GM21619 (cell line): ENCODE measurements around the gene LYSMD2.

Source experiments
- ATAC-seq: cut with Tn5 transposase; IDR thresholded peaks from one replicate; pipeline ENCODE4 v1.9.1; 2021; ENCODE audit not compliant: unreplicated experiment

LYSMD2 gene

DNA sequence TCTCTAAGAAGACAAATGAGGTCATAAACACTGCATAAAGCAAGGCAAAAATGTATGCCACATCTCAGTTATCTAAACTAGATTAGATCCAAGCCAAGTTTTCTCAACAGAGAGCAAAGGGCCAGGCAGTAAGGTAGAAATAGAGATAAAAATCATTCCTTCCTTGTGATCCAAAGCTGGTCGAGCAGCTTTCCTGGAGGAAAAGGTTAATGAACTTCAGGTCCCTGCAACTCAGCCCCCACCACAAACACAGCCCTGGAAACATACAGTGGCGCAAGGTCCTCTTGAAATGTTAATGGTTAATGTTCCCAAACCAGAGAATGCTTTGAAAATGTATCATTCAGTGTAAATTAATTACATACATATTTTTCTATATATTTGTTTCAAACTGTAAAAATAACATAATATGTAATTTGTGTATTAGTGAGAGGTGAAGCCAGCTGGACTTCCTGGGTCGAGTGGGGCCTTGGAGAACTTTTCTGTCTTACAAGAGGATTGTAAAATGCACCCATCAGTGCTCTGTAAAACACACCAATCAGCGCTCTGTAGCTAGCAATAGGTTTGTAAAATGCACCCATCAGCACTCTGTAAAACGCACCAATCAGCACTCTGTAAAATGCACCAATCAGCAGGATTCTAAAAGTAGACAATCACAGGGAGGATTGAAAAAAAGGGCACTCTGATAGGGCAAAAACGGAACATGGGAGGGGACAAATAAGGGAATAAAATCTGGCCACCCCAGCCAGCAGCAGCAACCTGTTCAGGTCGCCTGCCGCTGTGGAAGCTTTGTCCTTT lies 17.1 kb downstream of the LYSMD2 start:
- no peak for ATAC-seq

DNA sequence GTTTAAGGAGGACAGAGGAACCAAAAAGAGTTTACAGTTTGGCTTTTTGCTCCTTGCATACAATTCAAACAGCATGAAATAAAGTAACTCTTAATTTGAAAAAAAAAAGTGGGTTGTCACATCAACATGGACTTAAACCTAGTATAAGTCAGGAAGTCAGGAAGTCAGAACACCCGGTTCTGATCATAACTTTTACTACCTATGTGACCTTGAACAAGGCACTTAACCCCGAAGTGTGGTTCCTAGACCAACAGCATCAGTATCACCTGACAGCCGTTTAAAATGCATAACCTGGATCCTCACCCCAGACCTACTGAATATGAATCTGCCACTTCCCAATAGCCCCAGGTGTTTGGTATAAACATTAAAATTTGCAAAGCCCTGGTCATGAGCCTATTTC lies 18.7 kb downstream of the LYSMD2 start:
- ATAC-seq: no peak

DNA sequence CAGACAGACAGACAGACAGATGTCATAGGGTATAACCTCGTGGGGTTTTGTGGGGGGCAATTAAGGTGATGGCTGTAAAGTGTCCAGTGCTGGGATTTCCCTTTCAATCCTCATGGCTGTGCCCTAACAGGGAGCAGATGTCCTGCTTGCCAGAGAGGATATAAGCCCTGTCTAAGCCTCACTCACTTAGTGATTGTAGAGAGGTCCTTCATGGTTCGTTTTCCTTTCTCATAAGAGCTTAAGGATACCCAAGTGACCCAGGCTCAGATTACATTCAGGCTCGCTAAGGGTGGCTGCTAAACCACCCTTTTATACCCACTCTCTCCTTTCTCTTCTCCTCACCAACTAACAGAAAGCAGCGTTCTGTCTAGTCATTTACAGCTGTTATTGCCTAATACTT lies 19.2 kb downstream of the LYSMD2 start:
- ATAC-seq: no peak

DNA sequence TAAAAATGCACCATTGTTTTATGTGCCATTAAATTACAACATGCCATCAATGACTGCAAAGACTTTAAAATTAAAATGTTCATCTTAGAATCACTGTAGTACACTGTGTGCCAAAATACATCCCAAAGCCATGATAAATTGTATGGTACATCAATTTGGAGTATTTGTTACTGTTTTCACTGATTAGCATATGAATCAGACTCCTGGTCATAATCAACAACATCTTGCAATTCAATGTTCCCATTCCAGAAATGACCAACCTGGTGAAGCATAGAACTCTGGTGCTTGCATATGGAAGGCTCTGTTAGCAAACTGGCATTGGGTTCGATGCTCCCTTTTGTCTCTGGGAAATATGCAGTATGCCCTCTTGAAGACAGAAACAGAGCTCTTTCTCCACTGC lies 22.5 kb downstream of the LYSMD2 start:
- no peak for ATAC-seq

- no peak for ATAC-seq
Measured at GRCh38 chr15:51714162-51714561, 23.3 kb downstream of the LYSMD2 start.

- no peak for ATAC-seq
Measured at GRCh38 chr15:51709031-51709430, 28.4 kb downstream of the LYSMD2 start.

DNA sequence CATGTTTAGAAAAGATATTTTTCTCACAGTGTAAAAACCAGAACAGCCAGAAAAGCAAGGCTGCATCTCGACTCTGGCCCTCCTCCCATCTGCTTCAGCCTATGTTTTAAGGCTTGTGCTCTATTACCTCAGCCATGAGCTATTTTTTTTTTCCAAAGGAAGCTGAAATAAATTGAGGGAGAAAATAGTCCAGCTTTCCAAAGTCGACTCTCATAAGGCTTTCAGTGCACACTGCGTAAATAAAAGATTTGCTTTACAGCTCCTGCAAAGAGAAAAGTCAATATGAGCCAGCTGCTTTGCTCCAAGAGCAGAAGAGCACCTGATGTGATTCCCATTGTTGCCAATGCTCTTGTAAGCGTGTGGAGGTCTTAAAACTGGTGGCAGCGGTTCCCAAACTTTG lies 29.4 kb downstream of the LYSMD2 start:
- no peak for ATAC-seq

DNA sequence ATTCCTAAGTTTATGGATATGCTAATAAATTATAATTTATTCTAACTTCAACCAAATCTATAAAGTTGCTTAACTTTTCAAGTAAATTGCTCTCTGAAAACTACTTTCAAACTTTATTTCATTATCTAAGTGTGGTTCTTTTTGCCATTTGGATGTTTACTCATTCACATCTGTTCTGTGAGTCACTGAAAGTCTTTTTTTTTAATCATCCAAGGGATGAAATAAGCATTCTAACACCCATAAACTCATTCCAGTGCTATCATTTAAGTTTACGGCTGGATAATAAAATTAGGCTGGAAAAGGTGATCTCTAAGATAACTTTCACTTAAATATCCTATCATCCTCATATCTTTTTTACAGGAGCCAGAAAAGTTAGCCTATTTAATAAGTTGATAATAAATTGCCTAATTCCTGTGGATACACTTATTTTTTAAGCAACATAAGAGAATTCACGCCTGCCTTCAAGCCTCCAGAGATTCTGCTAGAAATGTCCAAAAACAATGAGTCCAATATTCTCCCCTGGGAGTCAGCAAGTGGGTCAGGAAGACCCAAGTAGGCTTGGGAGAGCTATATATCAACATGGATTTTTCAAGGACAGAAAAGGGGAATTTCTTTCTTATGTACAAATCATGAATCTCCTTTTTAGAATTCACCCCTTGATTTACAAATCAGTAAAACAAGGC lies 30.4 kb downstream of the LYSMD2 start:
- ATAC-seq: no peak

GRCh38 chr15:51706291-51706690 lies 31.2 kb downstream of the LYSMD2 start:
- ATAC-seq: no peak

DNA sequence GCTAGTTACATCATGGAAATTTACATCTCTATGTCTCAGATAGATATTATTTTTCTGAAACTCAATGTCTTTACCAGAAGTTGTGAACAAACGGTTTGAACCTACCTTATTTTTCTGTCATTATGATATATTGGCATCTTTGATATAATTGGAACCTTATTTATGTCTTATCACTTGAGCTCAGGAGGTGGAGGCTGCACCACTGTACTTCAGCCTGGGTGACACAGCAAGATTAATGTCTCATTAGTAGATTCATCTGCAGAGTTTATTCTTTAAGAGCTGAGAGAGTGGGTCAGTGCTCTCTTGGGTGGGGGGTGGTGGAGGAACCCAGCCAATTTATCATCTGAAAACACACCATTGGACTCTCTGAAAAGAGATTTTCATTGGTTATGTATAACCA lies 34.7 kb downstream of the LYSMD2 start:
- ATAC-seq: no peak

GRCh38 chr15:51699373-51699772 lies 38.1 kb downstream of the LYSMD2 start:
- no peak for ATAC-seq

DNA sequence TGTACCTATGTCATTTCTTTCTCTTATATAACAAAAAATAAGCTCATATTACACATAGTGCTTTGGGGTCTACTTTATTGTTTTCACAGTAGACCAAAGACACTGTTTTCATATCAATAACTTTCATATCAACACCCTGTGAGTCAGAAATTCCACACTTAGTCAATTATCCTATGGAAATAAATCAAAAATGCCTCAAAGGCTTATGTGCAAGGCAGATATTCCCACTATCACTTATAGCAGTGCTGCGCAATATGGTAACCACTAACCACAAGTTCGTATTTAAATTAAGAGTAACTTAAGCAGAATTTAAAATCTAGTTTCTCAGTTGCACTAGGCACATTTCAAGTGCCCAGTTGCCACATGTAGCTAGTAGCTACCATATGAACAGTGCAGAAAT lies 40.3 kb downstream of the LYSMD2 start:
- ATAC-seq: no peak

DNA sequence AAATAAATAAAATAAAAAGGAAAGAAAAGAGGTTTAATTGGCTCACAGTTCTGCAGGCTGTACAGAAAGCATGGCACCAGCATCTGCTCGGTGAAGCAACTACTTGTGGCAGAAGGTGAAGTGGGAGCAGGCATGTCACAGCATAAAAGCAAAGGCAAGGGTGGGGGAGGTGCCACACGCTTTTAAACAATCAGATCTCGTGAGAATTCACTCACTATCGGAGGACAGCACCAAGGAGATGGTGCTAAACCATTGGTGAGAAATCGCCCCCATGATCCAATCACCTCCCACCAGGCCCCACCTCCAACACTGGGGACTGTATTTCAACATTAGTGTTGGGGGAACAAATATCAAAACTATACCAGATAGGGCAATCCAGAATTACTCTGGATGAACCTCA lies 40.9 kb downstream of the LYSMD2 start:
- no peak for ATAC-seq

DNA sequence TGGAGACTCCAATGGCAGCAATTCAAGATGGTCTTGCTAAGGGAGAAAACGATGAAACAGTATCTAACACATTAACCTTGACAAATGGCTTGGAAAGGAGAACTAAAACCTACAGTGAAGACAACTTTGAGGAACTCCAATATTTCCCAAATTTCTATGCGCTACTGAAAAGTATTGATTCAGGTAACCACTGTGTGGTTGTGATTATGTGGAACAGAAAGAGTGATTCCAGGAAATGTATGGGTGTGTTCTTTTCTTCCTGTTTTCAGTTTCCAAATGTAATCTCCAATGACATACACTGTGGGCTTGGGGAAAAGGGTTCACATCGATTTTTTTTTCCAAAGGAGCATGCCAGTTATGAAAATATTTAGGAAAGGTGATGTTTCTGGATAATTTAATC lies 45.3 kb downstream of the LYSMD2 start:
- no peak for ATAC-seq

GRCh38 chr15:51688863-51689262 lies 48.6 kb downstream of the LYSMD2 start:
- ATAC-seq: no peak

DNA sequence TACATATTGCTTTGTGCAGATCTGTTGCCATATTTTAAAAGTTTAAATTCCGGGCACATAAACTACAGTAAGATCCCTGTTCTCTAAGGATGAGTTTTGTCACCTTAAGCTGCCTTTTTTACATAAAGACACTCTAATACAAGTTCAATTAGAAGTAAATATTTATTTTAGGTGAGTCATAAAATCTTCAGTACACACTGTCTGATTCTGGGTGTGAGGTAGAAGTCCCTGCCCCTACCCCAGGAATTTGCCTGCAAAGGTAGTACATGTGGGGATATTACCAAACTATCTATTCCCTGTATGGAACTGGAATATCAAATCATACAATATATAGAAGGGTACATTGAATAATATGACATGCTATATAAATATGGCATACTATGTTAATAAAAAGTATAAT lies 49.9 kb downstream of the LYSMD2 start:
- no peak for ATAC-seq

DNA sequence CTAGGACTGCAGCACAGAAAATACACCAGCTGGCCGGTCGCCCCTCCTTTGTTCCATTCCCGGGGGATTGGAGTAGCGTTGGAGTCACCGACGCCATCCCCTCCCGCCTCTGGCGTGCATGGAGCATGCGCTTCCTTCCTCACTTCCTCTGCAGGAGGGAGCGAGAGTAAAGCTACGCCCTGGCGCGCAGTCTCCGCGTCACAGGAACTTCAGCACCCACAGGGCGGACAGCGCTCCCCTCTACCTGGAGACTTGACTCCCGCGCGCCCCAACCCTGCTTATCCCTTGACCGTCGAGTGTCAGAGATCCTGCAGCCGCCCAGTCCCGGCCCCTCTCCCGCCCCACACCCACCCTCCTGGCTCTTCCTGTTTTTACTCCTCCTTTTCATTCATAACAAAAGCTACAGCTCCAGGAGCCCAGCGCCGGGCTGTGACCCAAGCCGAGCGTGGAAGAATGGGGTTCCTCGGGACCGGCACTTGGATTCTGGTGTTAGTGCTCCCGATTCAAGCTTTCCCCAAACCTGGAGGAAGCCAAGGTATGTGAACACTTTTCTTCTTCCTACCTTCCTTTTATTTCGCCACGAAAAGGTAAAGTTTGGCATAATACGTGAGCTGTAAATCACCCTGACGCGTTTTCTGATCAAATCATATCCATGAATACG lies 56.0 kb downstream of the LYSMD2 start, which contains the start of gene SCG3:
Gene SCG3 (plus strand): TSS at position 201 of the 661 bp plus-strand sequence. CDS start 253 bp downstream, at position 454.
- ATAC-seq: no peak

- ATAC-seq: no peak
Measured at GRCh38 chr15:51680321-51680720, 57.1 kb downstream of the LYSMD2 start.

DNA sequence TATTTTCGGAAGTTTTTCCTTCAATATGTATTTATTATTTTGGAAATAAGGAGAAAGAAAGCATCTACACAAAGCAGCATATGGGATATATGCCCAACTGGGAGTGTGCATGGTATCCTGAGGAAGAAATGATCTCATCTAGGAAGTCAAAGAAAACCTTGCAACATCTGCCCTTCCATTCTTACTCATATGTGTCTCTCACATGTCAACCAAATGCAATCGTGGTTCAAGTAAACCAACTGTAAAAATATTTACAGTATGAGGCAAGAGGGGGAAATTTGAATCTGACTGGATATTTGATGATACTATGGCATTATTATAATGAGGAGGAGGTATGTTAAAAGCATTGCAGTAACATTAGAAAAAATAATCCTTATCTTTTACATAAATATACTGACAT lies 59.4 kb downstream of the LYSMD2 start:
- no peak for ATAC-seq

GRCh38 chr15:51677452-51677851 lies 60.0 kb downstream of the LYSMD2 start:
- no peak for ATAC-seq

GRCh38 chr15:51677021-51677420 lies 60.4 kb downstream of the LYSMD2 start:
- no peak for ATAC-seq

DNA sequence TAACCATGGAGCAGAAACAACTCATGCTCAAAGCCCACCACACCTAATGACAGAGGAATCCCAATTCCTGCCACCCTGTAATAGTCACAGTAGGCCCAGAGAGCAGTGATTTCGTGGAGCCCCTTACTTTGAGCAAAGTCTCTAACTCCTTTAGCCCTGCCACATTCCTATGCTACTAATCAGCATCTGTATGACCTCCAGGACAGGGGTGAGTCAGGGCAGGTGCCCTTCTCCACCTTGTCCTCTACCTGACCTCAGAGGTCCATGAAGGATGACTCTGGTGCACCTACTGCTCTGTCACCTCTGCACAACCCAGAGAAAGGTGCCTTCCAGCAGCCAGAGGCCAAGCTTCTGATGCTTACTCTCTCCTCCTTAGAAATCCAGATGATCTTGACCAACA lies 62.2 kb downstream of the LYSMD2 start:
- no peak for ATAC-seq
